Measurements from ENCODE around the gene KLRC4. TPM values are rescaled to one million over a fixed set of nuclear protein-coding genes. Genes with fewer than 3 reads are reported as not detected.

The KLRC4 gene
- total RNA-seq, 4 donors from 2014 or later = 0.51 TPM; not detected in 3

DNA sequence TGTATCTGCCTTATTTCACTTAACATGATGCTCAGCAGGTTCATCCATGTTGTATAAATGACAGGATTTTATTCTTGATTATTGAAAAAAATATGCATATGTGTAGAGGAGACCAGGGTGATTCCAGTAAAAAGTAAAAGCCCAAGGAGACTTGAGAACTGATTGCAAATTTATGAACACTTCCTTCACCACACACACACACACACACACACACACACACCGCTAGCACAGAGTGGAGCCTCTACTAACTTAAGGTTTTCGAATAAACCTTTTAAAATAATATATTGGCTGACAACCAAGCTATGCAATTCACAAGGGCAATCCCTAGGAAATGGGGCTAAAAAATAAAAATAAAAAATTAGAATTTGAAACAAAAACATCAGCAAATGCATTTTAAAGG, 11.4 kb downstream of the KLRC4 start:
- TF ChIP-seq, protein P1, sequence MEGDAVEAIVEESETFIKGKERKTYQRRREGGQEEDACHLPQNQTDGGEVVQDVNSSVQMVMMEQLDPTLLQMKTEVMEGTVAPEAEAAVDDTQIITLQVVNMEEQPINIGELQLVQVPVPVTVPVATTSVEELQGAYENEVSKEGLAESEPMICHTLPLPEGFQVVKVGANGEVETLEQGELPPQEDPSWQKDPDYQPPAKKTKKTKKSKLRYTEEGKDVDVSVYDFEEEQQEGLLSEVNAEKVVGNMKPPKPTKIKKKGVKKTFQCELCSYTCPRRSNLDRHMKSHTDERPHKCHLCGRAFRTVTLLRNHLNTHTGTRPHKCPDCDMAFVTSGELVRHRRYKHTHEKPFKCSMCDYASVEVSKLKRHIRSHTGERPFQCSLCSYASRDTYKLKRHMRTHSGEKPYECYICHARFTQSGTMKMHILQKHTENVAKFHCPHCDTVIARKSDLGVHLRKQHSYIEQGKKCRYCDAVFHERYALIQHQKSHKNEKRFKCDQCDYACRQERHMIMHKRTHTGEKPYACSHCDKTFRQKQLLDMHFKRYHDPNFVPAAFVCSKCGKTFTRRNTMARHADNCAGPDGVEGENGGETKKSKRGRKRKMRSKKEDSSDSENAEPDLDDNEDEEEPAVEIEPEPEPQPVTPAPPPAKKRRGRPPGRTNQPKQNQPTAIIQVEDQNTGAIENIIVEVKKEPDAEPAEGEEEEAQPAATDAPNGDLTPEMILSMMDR (IDR thresholded peaks at IDR 0.05; ENCODE audit: low read depth) = no peak

DNA sequence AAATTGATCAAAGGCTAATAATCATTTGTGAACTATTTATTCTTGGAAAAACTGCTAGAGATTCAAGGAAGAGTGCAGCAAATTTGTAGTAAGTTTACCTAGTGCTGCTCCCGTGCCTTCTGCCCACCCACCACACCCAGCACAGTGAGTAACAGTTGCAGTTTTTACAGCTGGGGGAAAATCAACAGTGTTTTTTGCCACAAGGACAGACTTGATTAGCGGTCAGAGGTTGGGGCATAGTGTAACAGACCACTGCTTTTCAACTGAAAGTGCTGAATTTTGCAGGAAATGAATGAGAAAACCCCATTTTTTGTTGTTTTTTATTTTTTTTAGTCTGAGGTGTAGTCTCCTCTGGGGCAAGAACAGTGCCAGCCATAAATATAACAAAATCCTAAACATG, 12.3 kb downstream of the KLRC4 start:
- TF ChIP-seq, protein P1 (IDR thresholded peaks at IDR 0.05; ENCODE audit: low read depth) = no peak

DNA sequence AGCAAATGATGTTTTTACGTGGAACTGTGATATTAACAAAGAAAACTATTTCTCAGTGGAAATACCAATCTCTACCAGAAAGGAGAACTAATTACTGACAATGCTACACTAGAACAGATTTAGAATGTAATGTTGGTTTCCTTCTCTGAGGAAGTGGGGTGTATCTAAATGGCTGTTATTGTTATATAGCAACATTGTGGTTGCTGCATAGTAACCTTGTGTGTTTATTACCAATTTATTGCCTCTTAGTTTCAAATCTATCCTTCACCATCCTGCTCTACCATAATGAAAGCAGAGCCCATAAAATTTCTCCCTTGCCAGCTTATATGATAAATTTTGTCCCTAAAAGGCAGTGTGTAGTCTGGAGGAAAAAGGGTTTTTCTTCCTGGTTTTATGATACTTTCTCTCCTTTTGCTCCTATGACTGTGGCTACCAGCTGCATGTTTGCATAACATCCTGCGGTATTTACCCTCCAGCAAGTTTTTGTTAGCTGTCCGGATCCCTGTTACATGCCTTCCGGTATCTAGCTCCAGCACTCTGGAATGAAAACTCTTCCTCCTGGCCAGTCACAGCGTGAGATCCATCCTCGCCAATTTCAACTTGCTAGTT, 14.1 kb downstream of the KLRC4 start:
- TF ChIP-seq, protein P1 (IDR thresholded peaks at IDR 0.05; ENCODE audit: low read depth) = no peak

DNA sequence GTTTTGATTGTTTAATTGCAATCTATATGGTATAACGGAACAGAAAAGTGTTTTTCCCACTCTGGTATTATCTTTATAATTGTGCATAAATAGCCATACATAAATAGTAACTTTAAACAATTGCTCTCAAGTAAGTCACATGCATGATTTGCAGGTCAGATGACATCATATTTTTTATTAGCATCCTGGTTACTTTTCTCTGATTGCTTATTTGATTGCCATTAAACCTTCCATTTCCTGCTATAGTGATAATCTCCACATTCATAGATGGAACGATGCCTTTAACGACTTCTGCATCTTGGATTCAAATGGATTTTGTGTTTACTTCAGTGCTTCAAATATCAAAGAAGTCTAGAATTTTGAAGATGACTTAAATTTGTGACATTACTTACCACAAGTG, 16.3 kb downstream of the KLRC4 start:
- TF ChIP-seq, protein P1 (IDR thresholded peaks at IDR 0.05; ENCODE audit: low read depth) = no peak

DNA sequence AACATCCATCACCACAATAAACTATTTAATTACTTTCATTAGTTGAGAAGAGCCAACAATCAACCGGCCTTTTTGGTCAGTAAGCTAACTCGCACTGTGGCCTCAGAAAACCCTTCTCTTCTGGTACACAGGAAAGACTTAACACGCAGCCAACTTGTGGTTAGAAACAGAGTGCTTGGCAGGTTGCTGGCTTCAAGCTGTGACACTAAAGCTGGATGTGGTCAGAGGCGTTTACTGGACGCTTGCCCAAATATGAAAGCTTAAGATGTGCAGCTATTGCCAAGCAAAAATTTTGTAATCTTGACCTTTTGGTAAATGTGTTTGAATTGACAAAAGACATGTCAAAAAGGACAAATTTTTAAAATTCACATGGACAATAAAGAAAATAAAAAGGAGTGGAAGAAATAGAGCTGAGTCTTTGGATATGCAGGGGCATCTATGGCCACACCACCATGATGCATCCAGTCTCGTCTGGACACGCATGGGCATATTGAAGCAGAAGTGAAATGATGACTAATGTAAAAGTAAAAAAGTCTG, 17.1 kb downstream of the KLRC4 start:
- TF ChIP-seq, protein P1 (IDR thresholded peaks at IDR 0.05; ENCODE audit: low read depth) = no peak

DNA sequence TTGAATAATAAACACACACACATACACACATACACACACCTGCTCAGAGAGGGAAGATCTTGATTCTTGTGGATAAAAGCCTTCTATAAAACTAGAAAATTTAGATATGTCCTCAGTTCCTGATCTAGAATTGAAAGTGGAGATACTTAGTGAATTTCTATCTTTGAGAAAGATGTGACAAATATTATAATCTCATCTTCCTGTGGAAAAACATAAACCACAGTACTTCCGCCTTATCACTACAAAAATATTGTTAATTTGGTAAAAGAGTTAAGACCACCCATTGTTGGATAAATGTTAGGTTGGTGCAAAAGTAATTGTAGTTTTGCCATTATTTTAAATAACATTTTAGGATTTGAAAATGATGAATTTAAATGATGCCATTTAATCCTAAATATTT, 19.7 kb downstream of the KLRC4 start, which contains the start of gene KLRK1:
TSS of gene KLRK1 (minus strand) at position 138 of the 400 bp plus-strand sequence. CDS start 1,231 bp downstream, outside the sequence.
- TF ChIP-seq, protein P1 (IDR thresholded peaks at IDR 0.05; ENCODE audit: low read depth) = no peak

DNA sequence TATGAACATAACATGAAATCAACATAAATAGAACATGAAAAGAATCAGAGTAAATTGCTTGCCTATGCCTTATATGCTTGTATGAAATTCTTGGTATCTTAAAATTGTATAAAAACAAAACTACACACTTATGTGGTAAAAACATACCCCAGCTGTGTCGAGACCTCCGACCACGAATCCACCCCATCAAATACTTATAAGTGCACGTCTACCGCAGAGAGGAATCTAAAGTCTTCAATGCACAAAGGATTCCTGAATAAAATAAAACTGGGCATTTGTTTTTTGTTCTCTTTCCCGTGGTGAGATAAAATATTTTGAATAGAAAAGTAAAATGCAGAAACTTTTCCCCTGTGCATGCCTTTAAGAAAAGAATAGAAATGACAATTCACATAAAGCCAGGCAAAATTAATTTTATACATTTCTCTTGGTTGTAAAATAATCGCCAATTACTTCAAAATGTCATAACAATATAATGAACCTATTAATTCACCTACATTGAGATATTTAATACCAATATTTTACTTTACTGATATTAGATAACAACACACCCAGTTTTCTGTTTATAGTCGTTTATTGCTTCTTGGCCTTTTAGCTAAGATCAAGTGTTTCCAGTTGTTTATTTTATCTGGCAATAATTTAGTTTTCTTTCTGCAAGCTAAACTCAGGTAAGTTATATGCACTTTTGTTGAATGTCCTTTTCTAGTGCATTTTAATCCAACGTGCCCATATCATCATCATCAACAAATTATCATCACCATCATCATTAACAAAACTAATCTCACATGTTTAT, 20.7 kb downstream of the KLRC4 start:
- TF ChIP-seq, protein P1 (IDR thresholded peaks at IDR 0.05; ENCODE audit: low read depth) = no peak
